MCF 10A (cell line): ENCODE data around the gene CPVL. TPM values are rescaled to one million over a fixed set of nuclear protein-coding genes. Genes with fewer than 3 reads are reported as not detected.

Experiments used
- BruUV-seq: library from RNA; stranded (reverse); fragments of 400-500 nt; replicated peaks from 2 replicates; lab custom pipeline; 2021; lab: Mats Ljungman, UMichigan
- CTCF ChIA-PET: fragments of 300-600 bp; sonication (Branson Sonifier 250); formaldehyde crosslinking; extraction: SDS; loops from one replicate; lab custom pipeline; 2021; ENCODE audit warnings: antibody characterized with exemption, inconsistent platforms; lab: Yijun Ruan, JAX
- POLR2A ChIA-PET: fragments of 300-600, 350-650 bp; sonication (Branson Sonifier 250); formaldehyde crosslinking; extraction: SDS; loops from one replicate; lab custom pipeline; 2020; ENCODE audit warnings: antibody characterized with exemption, inconsistent platforms; lab: Yijun Ruan, JAX
- DNase-seq: peaks from one replicate; pipeline ENCODE4 v3.0.0-alpha.2; 2018; ENCODE audit not compliant: unreplicated experiment
- H3K27ac Mint-ChIP-seq: one replicate; pipeline ENCODE4 v1.8.0; 2022; ENCODE audit warnings: mild to moderate bottlenecking, low read depth, mixed read lengths; ENCODE audit not compliant: unreplicated experiment
- H3K27me3 Mint-ChIP-seq: one replicate; pipeline ENCODE4 v1.8.0; 2022; ENCODE audit warnings: mixed read lengths; ENCODE audit not compliant: insufficient read depth, unreplicated experiment
- H3K36me3 Mint-ChIP-seq: one replicate; pipeline ENCODE4 v1.8.0; 2022; ENCODE audit warnings: mild to moderate bottlenecking, moderate library complexity, mixed read lengths; ENCODE audit not compliant: insufficient read depth, unreplicated experiment
- H3K4me1 Mint-ChIP-seq: one replicate; pipeline ENCODE4 v1.8.0; 2022; ENCODE audit warnings: mixed read lengths; ENCODE audit not compliant: insufficient read depth, unreplicated experiment
- H3K4me3 Mint-ChIP-seq: one replicate; pipeline ENCODE4 v1.8.0; 2022; ENCODE audit warnings: mild to moderate bottlenecking, moderate library complexity, mixed read lengths; ENCODE audit not compliant: unreplicated experiment
- H3K9me3 Mint-ChIP-seq: one replicate; pipeline ENCODE4 v1.8.0; 2022; ENCODE audit warnings: mixed read lengths; ENCODE audit not compliant: unreplicated experiment
- intact Hi-C: fragments of 100-400 bp; cut with micrococcal nuclease; formaldehyde crosslinking; loops from 2 replicates; pipeline ENCODE4 v1.14.1; 2022
- total RNA-seq: library from RNA; stranded (reverse); gene quantifications from 2 replicates; pipeline ENCODE4 v1.2.3, GENCODE V29; 2022
- TF ChIP-seq, protein P1 (sequence below): fragments of 200-600 bp; IDR thresholded peaks from one replicate; pipeline ENCODE4 v1.8.0; 2022; ENCODE audit warnings: antibody characterized with exemption, mild to moderate bottlenecking; ENCODE audit not compliant: unreplicated experiment

The CPVL gene
- total RNA-seq, 1 experiment from 2014 or later: 49.0 TPM

- BruUV-seq: no TSS peak
- Mint-ChIP-seq H3K4me1 (no peaks in the 10 kb centered on the region), H3K9me3 (no peaks in the 10 kb centered on the region), H3K27ac (no peak overlapping the region), H3K4me3 (no peak overlapping the region), H3K36me3 (peaks cover 5% of the 10 kb centered on the region), H3K27me3 (no peaks in the 10 kb centered on the region)
- DNase-seq: no peak
- ChIA-PET POLR2A (interaction anchor here (1.2 kb wide), 1 partner anchor 33 kb away, joined by 3 read pairs; no protein-coding TSS in a partner anchor), CTCF (interaction anchor here (0.7 to 1.4 kb wide), 5 partner anchors 8 to 981 kb away, joined by 3 to 5 read pairs (median 4); no protein-coding TSS in a partner anchor)
- intact Hi-C loops: no loop called here
- TF ChIP-seq, protein P1, sequence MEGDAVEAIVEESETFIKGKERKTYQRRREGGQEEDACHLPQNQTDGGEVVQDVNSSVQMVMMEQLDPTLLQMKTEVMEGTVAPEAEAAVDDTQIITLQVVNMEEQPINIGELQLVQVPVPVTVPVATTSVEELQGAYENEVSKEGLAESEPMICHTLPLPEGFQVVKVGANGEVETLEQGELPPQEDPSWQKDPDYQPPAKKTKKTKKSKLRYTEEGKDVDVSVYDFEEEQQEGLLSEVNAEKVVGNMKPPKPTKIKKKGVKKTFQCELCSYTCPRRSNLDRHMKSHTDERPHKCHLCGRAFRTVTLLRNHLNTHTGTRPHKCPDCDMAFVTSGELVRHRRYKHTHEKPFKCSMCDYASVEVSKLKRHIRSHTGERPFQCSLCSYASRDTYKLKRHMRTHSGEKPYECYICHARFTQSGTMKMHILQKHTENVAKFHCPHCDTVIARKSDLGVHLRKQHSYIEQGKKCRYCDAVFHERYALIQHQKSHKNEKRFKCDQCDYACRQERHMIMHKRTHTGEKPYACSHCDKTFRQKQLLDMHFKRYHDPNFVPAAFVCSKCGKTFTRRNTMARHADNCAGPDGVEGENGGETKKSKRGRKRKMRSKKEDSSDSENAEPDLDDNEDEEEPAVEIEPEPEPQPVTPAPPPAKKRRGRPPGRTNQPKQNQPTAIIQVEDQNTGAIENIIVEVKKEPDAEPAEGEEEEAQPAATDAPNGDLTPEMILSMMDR: no peak
Measured at GRCh38 chr7:29080803-29081202, 65.5 kb downstream of the CPVL start.

GRCh38 chr7:29078311-29079260 lies 67.8 kb downstream of the CPVL start:
- BruUV-seq: no TSS peak
- TF ChIP-seq, protein P1: no peak
- DNase-seq: no peak
- no peaks in the 10 kb centered on the region for H3K36me3 Mint-ChIP-seq
- CTCF ChIA-PET: interaction anchor here (0.9 kb wide), 1 partner anchor 156 kb away, joined by 5 read pairs; no protein-coding TSS in a partner anchor
- POLR2A ChIA-PET: interaction anchor here (1.0 kb wide), 1 partner anchor 11 kb away, joined by 3 read pairs; no protein-coding TSS in a partner anchor
- H3K4me1 Mint-ChIP-seq: no peaks in the 10 kb centered on the region
- intact Hi-C loops: no loop called here
- H3K27me3 Mint-ChIP-seq: no peaks in the 10 kb centered on the region
- H3K27ac Mint-ChIP-seq: no peak overlapping the region
- no peak overlapping the region for H3K4me3 Mint-ChIP-seq
- H3K9me3 Mint-ChIP-seq: no peaks in the 10 kb centered on the region

DNA sequence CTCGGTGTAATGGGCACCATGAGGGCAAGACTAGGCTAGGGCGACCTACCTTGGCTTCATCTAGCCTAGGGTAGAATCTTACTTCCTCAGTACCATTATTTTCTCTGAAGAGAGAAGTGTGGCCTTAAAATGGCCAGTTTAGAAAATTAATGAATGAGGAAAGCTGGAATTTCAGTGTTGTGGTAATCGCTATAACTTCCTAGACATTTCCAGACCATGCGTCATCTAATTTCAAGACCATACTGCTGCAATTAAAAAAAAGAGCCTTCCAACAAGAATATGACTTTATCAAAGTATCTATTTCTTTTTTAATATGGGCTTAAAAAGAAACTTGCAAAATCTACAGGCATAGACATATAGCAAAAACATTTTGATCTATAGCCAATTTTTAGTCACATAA lies 68.5 kb downstream of the CPVL start:
- Mint-ChIP-seq H3K27ac (no peak overlapping the region), H3K4me1 (no peaks in the 10 kb centered on the region), H3K9me3 (no peaks in the 10 kb centered on the region), H3K4me3 (no peak overlapping the region), H3K27me3 (no peaks in the 10 kb centered on the region), H3K36me3 (no peaks in the 10 kb centered on the region)
- TF ChIP-seq, protein P1: no peak
- DNase-seq: no peak
- ChIA-PET POLR2A (interaction anchor here (1.0 kb wide), 1 partner anchor 18 kb away, joined by 3 read pairs; no protein-coding TSS in a partner anchor), CTCF (interaction anchor here (0.7 to 1.4 kb wide), 2 partner anchors 12 to 28 kb away, joined by 3 to 6 read pairs; no protein-coding TSS in a partner anchor)
- intact Hi-C loops: no loop called here
- no TSS peak for BruUV-seq

DNA sequence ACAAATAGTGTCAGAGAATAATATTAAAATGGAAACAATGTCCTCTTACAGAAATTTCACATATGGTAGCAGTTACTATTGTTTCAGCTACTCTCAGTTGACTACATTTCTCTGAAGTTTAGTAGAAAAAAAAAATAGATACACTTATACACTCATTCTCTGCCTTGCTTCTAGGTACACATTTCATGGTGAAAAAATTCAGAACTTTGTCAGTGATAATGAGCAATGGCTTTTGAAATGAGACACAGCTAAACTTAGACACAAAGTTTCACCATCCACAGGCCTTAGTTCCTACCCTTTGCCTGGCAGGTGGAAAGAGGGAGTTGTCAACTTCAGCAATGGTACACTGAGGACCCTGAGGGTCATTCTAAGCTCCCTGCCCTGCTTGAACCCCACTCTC lies 69.2 kb downstream of the CPVL start:
- Mint-ChIP-seq H3K36me3 (no peaks in the 10 kb centered on the region), H3K27me3 (no peaks in the 10 kb centered on the region), H3K9me3 (no peaks in the 10 kb centered on the region), H3K27ac (no peak overlapping the region), H3K4me3 (no peak overlapping the region), H3K4me1 (no peaks in the 10 kb centered on the region)
- no peak for DNase-seq
- POLR2A ChIA-PET: interaction anchor here (0.7 to 1.0 kb wide), 2 partner anchors 18 to 89 kb away, joined by 3 read pairs; no protein-coding TSS in a partner anchor
- CTCF ChIA-PET: interaction anchor here (0.7 to 1.4 kb wide), 3 partner anchors 11 to 713 kb away, joined by 3 to 6 read pairs (median 4); no protein-coding TSS in a partner anchor
- TF ChIP-seq, protein P1: no peak
- BruUV-seq: no TSS peak
- intact Hi-C loops: no loop called here
